GM19397 (cell line): ENCODE data around the gene KCNQ1.

Source experiments
- ATAC-seq: cut with Tn5 transposase; IDR thresholded peaks from one replicate; pipeline ENCODE4 v1.9.1; 2021; ENCODE audit warnings: mild to moderate bottlenecking, moderate library complexity; ENCODE audit not compliant: unreplicated experiment

Gene KCNQ1

GRCh38 chr11:2507212-2507901, 62.5 kb downstream of the KCNQ1 start:
- ATAC-seq = no peak

GRCh38 chr11:2507945-2508749, 63.3 kb downstream of the KCNQ1 start:
- no peak for ATAC-seq

DNA sequence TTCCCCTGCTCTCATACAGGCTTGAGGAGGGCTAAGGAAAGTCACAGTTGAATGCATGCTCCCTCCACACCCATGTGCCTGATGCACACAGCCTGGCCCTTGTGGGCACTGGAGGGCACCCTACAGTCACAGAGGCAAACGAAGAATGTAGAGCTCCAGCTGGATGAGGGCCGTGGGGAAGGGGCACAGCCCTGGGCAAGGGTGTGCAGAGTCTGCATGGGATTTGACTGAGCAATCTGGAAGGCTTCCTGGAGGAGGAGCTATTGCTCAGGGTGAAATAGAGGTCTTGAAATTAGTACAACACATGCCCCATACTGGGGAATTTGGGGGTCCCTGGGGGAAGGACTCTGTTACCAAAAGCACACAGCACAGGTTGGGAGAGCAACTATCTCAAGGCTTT, 64.0 kb downstream of the KCNQ1 start:
- ATAC-seq = no peak

DNA sequence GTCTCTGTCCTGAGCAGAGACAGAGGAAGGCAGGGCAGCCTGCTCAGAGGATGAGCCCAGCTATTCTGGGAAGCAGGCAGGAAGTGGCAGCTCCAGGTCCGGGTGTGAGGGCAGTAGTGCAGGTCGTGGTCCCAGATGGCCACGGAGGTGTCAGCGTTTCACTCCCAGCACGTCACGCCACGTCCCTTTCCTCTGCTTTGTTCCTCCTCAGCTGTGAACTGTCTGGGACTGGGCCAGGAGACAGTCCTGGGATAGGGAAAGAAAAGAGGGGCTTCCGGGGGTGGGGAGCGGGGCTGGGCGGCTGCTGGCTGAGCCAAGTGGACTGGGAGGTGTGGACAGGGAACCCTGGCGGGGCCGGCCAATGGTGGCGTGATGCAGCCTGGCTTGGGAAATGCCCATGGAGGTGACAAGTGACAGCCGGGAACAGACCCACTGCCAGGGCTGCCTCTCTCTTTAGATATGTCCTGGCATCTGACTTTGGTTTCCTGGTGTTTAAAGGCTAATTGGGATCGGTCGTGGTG, 64.7 kb downstream of the KCNQ1 start:
- ATAC-seq = no peak

DNA sequence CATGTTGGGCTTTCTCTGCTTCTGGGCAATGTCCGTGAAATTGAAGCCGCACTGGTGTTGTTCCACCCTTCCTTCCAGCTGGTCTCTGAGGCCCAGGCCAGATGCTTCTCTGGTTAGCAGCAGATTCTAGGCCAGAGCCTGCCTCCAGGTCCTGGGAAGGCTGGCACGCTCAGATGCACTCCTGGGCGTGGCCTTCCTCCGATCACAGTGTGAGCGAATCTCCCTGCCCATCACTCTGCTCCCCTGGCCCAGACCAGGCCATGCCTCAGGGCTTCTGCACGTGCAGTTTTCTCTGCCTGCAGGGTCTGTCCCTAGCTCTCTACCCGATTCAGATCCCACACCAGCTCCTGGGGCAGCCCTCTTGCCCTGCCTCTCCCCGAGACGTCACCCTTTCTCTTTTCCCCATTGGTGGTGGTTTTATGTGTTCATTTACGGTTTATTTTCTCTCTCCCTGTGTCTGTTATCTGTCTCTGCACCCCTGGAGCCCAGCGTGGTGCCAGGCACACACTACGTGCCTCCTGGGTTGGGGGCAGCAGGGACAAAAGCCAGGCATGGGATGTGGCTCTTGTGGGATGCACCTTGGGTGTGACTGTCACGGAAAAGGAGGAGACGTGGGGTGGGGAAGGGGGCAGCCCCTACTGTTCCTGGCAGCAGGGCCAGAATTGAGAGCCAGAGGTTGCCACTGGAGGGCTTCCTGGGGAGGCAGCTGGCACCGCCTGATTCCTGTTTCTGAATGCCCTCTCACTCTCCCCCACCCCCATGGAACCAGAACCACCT, 66.0 kb downstream of the KCNQ1 start:
- ATAC-seq = no peak

GRCh38 chr11:2511421-2512369, 66.9 kb downstream of the KCNQ1 start:
- ATAC-seq = no peak

DNA sequence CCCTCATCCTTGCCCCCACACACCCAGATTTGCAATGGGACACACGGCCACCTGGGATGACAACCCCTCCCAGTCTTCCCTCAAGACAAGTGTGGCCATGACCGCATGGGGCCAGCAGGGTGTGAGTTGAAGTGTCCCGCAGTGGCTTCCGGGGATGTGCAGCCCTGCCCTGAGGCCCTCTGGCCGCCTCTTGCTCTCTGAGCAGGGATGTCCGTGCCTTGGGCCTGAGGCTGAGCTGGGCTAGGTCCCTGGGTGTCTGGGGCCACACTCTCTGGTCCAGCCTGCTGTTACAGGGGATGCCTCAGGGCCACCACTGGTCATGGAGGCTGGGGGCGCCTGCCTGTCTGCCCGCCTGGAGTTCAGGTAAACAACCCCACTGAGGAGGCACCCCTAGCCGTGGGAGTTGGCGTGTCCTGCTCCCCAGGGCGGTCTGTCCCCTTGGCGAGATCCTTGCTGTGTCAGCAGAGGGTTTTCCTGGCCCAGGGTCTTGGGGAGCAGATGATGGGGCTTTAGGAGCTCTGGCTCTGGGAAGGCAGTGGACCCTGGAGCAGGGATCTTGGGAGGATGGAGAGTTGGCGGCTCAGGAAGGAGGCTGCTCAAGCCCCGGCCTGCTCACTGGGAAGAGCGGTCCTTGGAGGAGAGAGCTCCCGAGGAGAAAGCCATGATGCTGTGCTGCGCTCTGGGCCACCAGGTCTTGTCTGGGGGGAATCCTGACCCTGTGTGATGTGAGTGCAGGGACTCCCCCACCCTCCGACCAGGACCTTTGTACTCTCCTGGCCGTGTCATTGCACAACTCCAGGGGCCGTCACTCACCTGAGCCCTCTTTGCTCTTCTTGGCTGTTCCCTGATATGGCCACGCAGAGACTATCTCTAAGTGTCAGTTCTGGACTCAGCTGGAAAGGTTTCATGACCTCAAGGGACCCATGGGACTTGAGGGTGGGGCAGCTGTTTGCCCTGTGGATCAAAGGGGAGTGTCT, 67.9 kb downstream of the KCNQ1 start:
- ATAC-seq = no peak

GRCh38 chr11:2513441-2513840, 68.6 kb downstream of the KCNQ1 start:
- ATAC-seq = no peak

DNA sequence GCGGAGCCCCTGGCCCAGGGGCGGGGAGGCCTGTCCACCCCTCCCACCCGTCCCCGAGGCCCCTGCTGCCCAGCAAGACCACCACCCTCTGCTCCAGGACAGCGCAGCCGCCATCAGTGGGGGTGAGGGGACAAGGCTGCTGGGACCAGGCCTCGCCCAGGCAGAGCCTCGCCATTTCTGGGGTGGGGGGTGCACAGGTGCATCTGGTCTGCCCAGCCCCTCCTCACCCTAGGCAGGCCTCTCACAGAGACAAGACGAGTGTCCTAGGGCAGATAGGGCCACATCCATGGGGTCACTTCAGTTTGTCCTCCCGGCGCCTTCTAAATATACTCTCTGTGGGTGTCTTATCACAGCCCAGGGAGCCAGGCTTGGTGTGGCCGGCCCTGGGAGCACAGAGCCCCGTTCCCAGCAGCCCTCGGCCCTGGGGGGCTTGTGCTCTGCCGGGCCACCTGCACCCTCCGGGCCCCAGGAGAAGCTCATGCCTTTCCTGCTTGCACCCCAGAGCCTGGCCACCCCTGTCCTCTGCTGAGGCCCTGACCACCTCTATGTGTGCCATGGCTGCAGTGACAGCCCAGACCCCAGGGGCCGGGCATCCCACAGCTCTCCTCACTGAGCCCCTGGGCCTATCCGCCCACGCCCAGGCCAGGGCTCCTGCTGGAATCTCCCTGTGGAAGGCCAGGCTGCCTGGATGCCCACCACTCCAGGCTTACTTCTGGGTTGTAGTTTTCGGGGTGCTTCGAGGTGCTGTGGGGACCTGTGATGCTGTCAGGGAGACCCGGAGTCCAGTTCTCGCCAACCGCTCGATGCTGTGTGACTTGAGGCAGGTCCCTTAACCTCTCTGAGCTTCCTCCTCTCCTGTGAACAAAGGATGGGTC, 70.8 kb downstream of the KCNQ1 start:
- no peak for ATAC-seq

GRCh38 chr11:2516276-2517015, 71.6 kb downstream of the KCNQ1 start:
- ATAC-seq = no peak

DNA sequence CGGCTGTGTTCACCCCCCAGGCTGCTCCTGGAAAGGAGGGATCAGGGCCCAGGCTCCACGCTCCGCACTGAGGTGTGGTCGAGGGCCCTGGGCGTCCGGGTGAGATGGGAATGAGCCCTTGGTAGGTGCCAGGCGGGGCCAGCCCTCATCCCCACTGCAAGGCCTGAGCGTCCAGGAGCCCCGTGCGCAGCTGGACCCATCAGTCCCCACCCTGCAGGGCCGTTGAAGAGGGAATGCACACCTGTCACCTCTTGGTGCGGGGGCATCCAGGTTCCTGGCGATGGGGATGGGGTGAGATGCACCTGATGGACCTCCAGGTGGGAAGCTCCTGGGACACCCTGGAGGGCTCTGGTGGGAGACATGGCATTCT, 72.2 kb downstream of the KCNQ1 start:
- no peak for ATAC-seq

DNA sequence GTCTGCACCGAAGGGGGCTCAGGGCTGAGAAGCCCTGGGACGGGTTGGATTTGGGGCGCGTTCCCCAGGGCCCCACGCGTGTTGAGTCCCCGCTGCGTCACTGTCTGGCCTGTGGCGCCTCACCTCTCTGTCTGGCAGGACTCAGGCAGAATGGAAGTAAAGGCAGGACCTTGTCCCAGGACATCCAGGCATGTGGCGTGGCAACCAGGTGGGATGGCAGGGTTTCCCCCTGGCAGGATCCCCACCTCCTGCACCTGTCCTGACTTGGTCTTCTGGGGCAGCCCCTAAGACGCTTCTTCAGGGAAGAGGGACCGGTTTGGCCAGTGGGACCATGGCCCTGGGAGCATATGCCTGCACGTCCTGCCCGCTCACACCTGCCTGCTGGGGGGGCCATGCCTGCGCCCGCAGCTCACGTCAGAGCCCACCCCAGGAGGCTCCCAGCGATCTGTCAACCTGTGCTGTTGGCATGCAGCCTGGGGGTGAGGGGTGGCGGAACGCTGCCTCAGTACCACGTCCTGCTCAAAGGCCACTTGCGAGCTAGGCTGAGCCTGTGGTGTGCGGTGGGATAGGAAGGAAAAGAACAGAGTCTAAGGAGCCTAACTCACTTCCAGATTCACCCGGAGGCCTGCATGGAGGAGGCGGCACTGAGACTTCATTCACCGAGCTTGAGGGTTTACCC, 72.7 kb downstream of the KCNQ1 start:
- no peak for ATAC-seq

GRCh38 chr11:2518111-2518982, 73.5 kb downstream of the KCNQ1 start:
- ATAC-seq = no peak

- no peak for ATAC-seq
Measured at GRCh38 chr11:2518983-2519340, 74.2 kb downstream of the KCNQ1 start.

DNA sequence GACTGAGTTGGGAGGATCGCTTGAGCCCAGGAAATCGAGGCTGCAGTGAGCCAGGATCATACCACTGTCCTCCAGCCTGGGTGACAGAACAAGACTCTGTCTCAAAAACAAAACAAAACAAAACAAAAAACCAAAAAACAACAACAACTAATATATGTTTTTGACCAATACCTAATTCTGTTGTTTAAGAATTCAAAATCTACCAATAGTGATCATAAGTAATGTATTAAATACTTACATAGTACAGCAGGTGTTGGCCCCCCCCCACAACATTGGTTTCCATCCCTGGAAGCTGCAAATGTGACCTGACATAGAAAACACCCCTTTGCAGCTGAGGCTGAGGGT, 74.7 kb downstream of the KCNQ1 start:
- ATAC-seq = no peak
